ENCODE data around the gene TFPI2. TPM values are rescaled to one million over a fixed set of nuclear protein-coding genes. Genes with fewer than 3 reads are reported as not detected.

The TFPI2 gene
- total RNA-seq, 1 experiment from 2014 or later: 4.4 TPM

- no peak overlapping the region for H3K4me3 Mint-ChIP-seq
- H3K36me3 Mint-ChIP-seq (ENCODE audit: insufficient read depth in 1 of 3, low read depth in 3 of 3): no peaks in the 10 kb centered on the region
- H3K27me3 Mint-ChIP-seq (ENCODE audit: low read depth): peaks cover 10% of the 10 kb centered on the region
- no peaks in the 10 kb centered on the region for H3K23me2 ChIP-seq (ENCODE audit: insufficient read length, low read depth, low read length, poor library complexity, severe bottlenecking)
- no peaks in the 10 kb centered on the region for H3K4me1 ChIP-seq (ENCODE audit: insufficient read depth, low read length)
- no peak for DNase-seq
- no peak overlapping the region for H3K56ac ChIP-seq (ENCODE audit: insufficient read length, low read depth, low read length)
- no peaks in the 10 kb centered on the region for H3K9me3 Mint-ChIP-seq
- H3K4me1 Mint-ChIP-seq: no peaks in the 10 kb centered on the region
- no peak overlapping the region for H2AFZ ChIP-seq (ENCODE audit: low read length)
- H3K9ac ChIP-seq (ENCODE audit: extremely low read depth, insufficient read length, low read length): no peak overlapping the region
- H2BK5ac ChIP-seq (ENCODE audit: insufficient read length, low read length): no peak overlapping the region
- H2BK12ac ChIP-seq (ENCODE audit: insufficient read length, low read depth, low read length): no peak overlapping the region
- H3K9me3 ChIP-seq (ENCODE audit: control insufficient read depth, low read depth, low read length): no peaks in the 10 kb centered on the region
- no peak overlapping the region for H3K4me2 ChIP-seq (ENCODE audit: insufficient read depth, insufficient read length, low read length)
- no peak overlapping the region for H2AK5ac ChIP-seq (ENCODE audit: insufficient read length, low read length)
- no peak overlapping the region for H3K14ac ChIP-seq (ENCODE audit: insufficient read depth, low read length)
- H3K27me3 ChIP-seq (ENCODE audit: insufficient read depth, low read length): no peaks in the 10 kb centered on the region; the same call in 1 of the 2 replicates
- H3K27ac Mint-ChIP-seq: no peak overlapping the region
- no peak overlapping the region for H4K91ac ChIP-seq (ENCODE audit: insufficient read length, low read depth, low read length)
- no peak overlapping the region for H2BK120ac ChIP-seq (ENCODE audit: low read depth, low read length, poor library complexity, severe bottlenecking)
- no peak overlapping the region for H3K23ac ChIP-seq (ENCODE audit: insufficient read length, low read depth, low read length)
- H2BK20ac ChIP-seq (ENCODE audit: low read depth, low read length, poor library complexity, severe bottlenecking): no peak overlapping the region
- TF ChIP-seq, protein P1, sequence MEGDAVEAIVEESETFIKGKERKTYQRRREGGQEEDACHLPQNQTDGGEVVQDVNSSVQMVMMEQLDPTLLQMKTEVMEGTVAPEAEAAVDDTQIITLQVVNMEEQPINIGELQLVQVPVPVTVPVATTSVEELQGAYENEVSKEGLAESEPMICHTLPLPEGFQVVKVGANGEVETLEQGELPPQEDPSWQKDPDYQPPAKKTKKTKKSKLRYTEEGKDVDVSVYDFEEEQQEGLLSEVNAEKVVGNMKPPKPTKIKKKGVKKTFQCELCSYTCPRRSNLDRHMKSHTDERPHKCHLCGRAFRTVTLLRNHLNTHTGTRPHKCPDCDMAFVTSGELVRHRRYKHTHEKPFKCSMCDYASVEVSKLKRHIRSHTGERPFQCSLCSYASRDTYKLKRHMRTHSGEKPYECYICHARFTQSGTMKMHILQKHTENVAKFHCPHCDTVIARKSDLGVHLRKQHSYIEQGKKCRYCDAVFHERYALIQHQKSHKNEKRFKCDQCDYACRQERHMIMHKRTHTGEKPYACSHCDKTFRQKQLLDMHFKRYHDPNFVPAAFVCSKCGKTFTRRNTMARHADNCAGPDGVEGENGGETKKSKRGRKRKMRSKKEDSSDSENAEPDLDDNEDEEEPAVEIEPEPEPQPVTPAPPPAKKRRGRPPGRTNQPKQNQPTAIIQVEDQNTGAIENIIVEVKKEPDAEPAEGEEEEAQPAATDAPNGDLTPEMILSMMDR (conservative IDR thresholded peaks at IDR 0.05): no peak
- no peak overlapping the region for H3K4ac ChIP-seq (ENCODE audit: low read depth, low read length)
- H4K5ac ChIP-seq (ENCODE audit: insufficient read length, low read depth, low read length): no peak overlapping the region
- H4K20me1 ChIP-seq (ENCODE audit: control insufficient read depth, insufficient read depth, insufficient read length): no peaks in the 10 kb centered on the region
- no peaks in the 10 kb centered on the region for H3K79me2 ChIP-seq (ENCODE audit: insufficient read depth, low read length)
- H3K18ac ChIP-seq (ENCODE audit: insufficient read length, low read depth, low read length): no peak overlapping the region
- H3K79me1 ChIP-seq (ENCODE audit: insufficient read depth, low read depth, low read length, poor library complexity, severe bottlenecking): no peaks in the 10 kb centered on the region
- no peak overlapping the region for H3T11ph ChIP-seq (ENCODE audit: low read length)
- H3K27ac ChIP-seq (ENCODE audit: insufficient read length, low read depth, low read length): no peak overlapping the region
- H4K8ac ChIP-seq (replicated peaks; ENCODE audit: insufficient read length, low read depth, low read length): no peak overlapping the region
- WGBS (ENCODE audit: extremely low coverage, insufficient read length, low lambda C conversion rate): 100% methylated on average over 1 of the region's 2 CpGs
- no peak overlapping the region for H2BK15ac ChIP-seq (ENCODE audit: low read depth, low read length)
These were observed 7.1 kb upstream of the TFPI2 start for GRCh38 chr7:93897680-93898079.
